AG04449 (cell line): ENCODE measurements around the gene ORAI2.
"Not testable (repeated sequence)": the region's sequence is repeated elsewhere in the genome, so short reads cannot be mapped to it uniquely, and the experiment has no call there.

Experiments
- CTCF ChIA-PET: fragments of 350-600 bp; formaldehyde crosslinking; extraction: SDS; loops from one replicate; lab custom pipeline; 2021; ENCODE audit warnings: antibody characterized with exemption; lab: Yijun Ruan, JAX
- POLR2A ChIA-PET: fragments of 400-600, 350-600 bp; formaldehyde crosslinking; extraction: SDS; loops from one replicate; lab custom pipeline; 2020; ENCODE audit warnings: antibody characterized with exemption, inconsistent platforms; lab: Yijun Ruan, JAX
- DNase-seq: peaks from one replicate; pipeline ENCODE4 v3.0.0-alpha.2; 2010; ENCODE audit warnings: low read depth, low spot score
- H3K4me3 ChIP-seq: 2 replicates; pipeline ENCODE4 v1.5.1; 2011; ENCODE audit warnings: low read depth, mild to moderate bottlenecking, control low read depth, low read length
- CTCF ChIP-seq: IDR thresholded peaks from one replicate; pipeline ENCODE4 v1.5.1; 2011; ENCODE audit warnings: mild to moderate bottlenecking, moderate library complexity, low read length, control low read depth, inconsistent platforms; ENCODE audit not compliant: insufficient read depth; ENCODE audit errors: missing control alignments

Gene ORAI2

GRCh38 chr7:102472126-102473041, 39.0 kb downstream of the ORAI2 start:
- ChIA-PET POLR2A (no interaction called here), CTCF (interaction anchor here (1.5 kb wide), 1 partner anchor 8 kb away, joined by 4 read pairs; the partner anchor contains the start of gene ALKBH4)
- no peak for DNase-seq
- no peak overlapping the region for H3K4me3 ChIP-seq
- no peak for TF ChIP-seq CTCF

GRCh38 chr7:102473271-102473991, 40.1 kb downstream of the ORAI2 start:
- POLR2A ChIA-PET, result interaction anchor here (0.6 kb wide), 1 partner anchor 9 kb away, joined by 3 read pairs; no protein-coding TSS in a partner anchor
- H3K4me3 ChIP-seq, result no peak overlapping the region
- CTCF ChIA-PET, result interaction anchor here (1.5 kb wide), 1 partner anchor 9 kb away, joined by 4 read pairs; the partner anchor contains the start of gene ALKBH4
- no peak for DNase-seq
- no peak for TF ChIP-seq CTCF

GRCh38 chr7:102474116-102474515, 40.7 kb downstream of the ORAI2 start:
- DNase-seq, POLR2A ChIA-PET, H3K4me3 ChIP-seq, CTCF ChIA-PET: not testable (repeated sequence)

- DNase-seq, CTCF ChIA-PET, POLR2A ChIA-PET, H3K4me3 ChIP-seq: not testable (repeated sequence)
These were observed 41.5 kb downstream of the ORAI2 start for GRCh38 chr7:102474736-102475435.

- TF ChIP-seq CTCF, result peak; percentile 41
- H3K4me3 ChIP-seq, result peak within 1 kb of the TSS; percentile 50
- CTCF ChIA-PET, POLR2A ChIA-PET: not testable (repeated sequence)
- peak; percentile 26 for DNase-seq
These were observed 45.2 kb downstream of the ORAI2 start, which contains the start of gene POLR2J for GRCh38 chr7:102478314-102479208. Gene POLR2J (minus strand): TSS chr7:102478922. CDS start chr7:102478860, 62 bp downstream.

- DNase-seq, H3K4me3 ChIP-seq, POLR2A ChIA-PET, CTCF ChIA-PET: not testable (repeated sequence)
These were observed 45.8 kb downstream of the ORAI2 start for GRCh38 chr7:102479209-102479584.

GRCh38 chr7:102479982-102480637, 46.7 kb downstream of the ORAI2 start:
- DNase-seq, POLR2A ChIA-PET, H3K4me3 ChIP-seq: not testable (repeated sequence)
- CTCF ChIA-PET, result interaction anchor here (1.2 kb wide), 1 partner anchor 23 kb away, joined by 3 read pairs; no protein-coding TSS in a partner anchor
- peak; percentile 20 for TF ChIP-seq CTCF

GRCh38 chr7:102481962-102482361, 48.6 kb downstream of the ORAI2 start:
- POLR2A ChIA-PET, result not testable (repeated sequence)

GRCh38 chr7:102484317-102484716, 50.9 kb downstream of the ORAI2 start:
- DNase-seq, H3K4me3 ChIP-seq, POLR2A ChIA-PET, CTCF ChIA-PET: not testable (repeated sequence)

More at GRCh38 chr7:102481962-102482361, 48.6 kb downstream of the ORAI2 start:
- DNase-seq, H3K4me3 ChIP-seq, CTCF ChIA-PET: not testable (repeated sequence)
